CD14-positive monocyte (primary cell): ENCODE measurements around the gene MIA3. TPM values are rescaled to one million over a fixed set of nuclear protein-coding genes. Genes with fewer than 3 reads are reported as not detected.

ENCODE experiments used
- DNase-seq, 3 donors: peaks; one replicate each; pipeline ENCODE4 v3.0.0-alpha.2; 2011 to 2022
- H2AFZ ChIP-seq: 2 replicates; pipeline ENCODE4 v1.6.0; 2012; ENCODE audit warnings: mild to moderate bottlenecking, low read depth, low read length, inconsistent platforms; ENCODE audit not compliant: insufficient read depth, poor library complexity, severe bottlenecking
- H3K27ac ChIP-seq, 2 donors: 1 replicate in 1 of 2; 2 replicates in 1 of 2; pipeline ENCODE4 v1.5.1; 2012 to 2013; ENCODE audit warnings: low read length in 2 of 2, control low read depth in 1 of 2, inconsistent platforms in 1 of 2, low read depth in 1 of 2, mild to moderate bottlenecking in 1 of 2
- H3K27me3 ChIP-seq, 2 donors: one replicate each; pipeline versions ENCODE4 v1.6.0 to v1.6.1; 2011 to 2013; ENCODE audit warnings: low read length in 2 of 2; ENCODE audit not compliant: control insufficient read depth in 2 of 2, insufficient read depth in 2 of 2
- H3K36me3 ChIP-seq, 2 donors: replicated peaks in 1 of 2; 1 replicate in 1 of 2; 2 replicates in 1 of 2; pipeline versions ENCODE4 v1.5.1 to v1.6.1; 2012 to 2013; ENCODE audit warnings: low read length in 2 of 2, control low read depth in 1 of 2, inconsistent platforms in 1 of 2, mild to moderate bottlenecking in 1 of 2; ENCODE audit not compliant: insufficient read depth in 2 of 2, control insufficient read depth in 1 of 2
- H3K4me1 ChIP-seq, 2 donors: 1 replicate in 1 of 2; 2 replicates in 1 of 2; pipeline versions ENCODE4 v1.5.1 to v1.6.1; 2012 to 2013; ENCODE audit warnings: low read length in 2 of 2, control low read depth in 1 of 2, inconsistent platforms in 1 of 2, mild to moderate bottlenecking in 1 of 2, moderate library complexity in 1 of 2; ENCODE audit not compliant: insufficient read depth in 2 of 2, control insufficient read depth in 1 of 2
- H3K4me2 ChIP-seq: replicated peaks from 2 replicates; pipeline ENCODE3; 2012; ENCODE audit warnings: low read length, moderate library complexity, mild to moderate bottlenecking; ENCODE audit not compliant: poor library complexity, severe bottlenecking; ENCODE audit errors: extremely low read depth
- H3K4me3 ChIP-seq, 3 experiments: fragments of 200-600 bp in 1 of 3; sonication (generic) in 1 of 3; replicated peaks in 1 of 3; 1 replicate in 2 of 3; 2 replicates in 1 of 3; pipeline ENCODE4 v1.5.1; 2011 to 2013; ENCODE audit warnings: low read length in 3 of 3, mild to moderate bottlenecking in 3 of 3, control low read depth in 2 of 3, low read depth in 2 of 3, inconsistent platforms in 1 of 3, moderate library complexity in 1 of 3
- H3K79me2 ChIP-seq: 2 replicates; pipeline ENCODE4 v1.6.0; 2012; ENCODE audit warnings: mild to moderate bottlenecking, control low read depth, inconsistent platforms, low read length, moderate library complexity; ENCODE audit not compliant: insufficient read depth
- H3K9ac ChIP-seq: 2 replicates; pipeline ENCODE4 v1.6.0; 2017; ENCODE audit warnings: low read length, mild to moderate bottlenecking; ENCODE audit not compliant: insufficient read depth, poor library complexity, severe bottlenecking
- H3K9me3 ChIP-seq, 2 donors: replicated peaks in 1 of 2; 1 replicate in 1 of 2; 2 replicates in 1 of 2; pipeline versions ENCODE4 v1.5.1 to v1.6.1; 2012 to 2013; ENCODE audit warnings: low read length in 2 of 2, control low read depth in 1 of 2; ENCODE audit not compliant: control insufficient read depth in 1 of 2, insufficient read depth in 1 of 2
- H4K20me1 ChIP-seq: 2 replicates; pipeline ENCODE4 v1.6.0; 2012; ENCODE audit warnings: mild to moderate bottlenecking, low read length, control low read depth, moderate library complexity; ENCODE audit not compliant: insufficient read depth
- H3K27ac Mint-ChIP-seq, 7 donors: one replicate each; pipeline ENCODE4 v1.8.0; 2020; ENCODE audit warnings: mild to moderate bottlenecking in 7 of 7, mixed read lengths in 7 of 7, moderate library complexity in 6 of 7, inconsistent platforms in 2 of 7
- H3K27me3 Mint-ChIP-seq, 3 donors: one replicate each; pipeline ENCODE4 v1.8.0; 2021 to 2022; ENCODE audit warnings: low read depth in 3 of 3, mild to moderate bottlenecking in 3 of 3, mixed read lengths in 3 of 3, moderate library complexity in 3 of 3, inconsistent platforms in 1 of 3
- H3K36me3 Mint-ChIP-seq, 2 donors: one replicate each; pipeline ENCODE4 v1.8.0; 2020; ENCODE audit warnings: mixed read lengths in 2 of 2, inconsistent platforms in 1 of 2, mild to moderate bottlenecking in 1 of 2
- H3K4me1 Mint-ChIP-seq: one replicate; pipeline ENCODE4 v1.8.0; 2020; ENCODE audit warnings: mild to moderate bottlenecking, mixed read lengths
- H3K4me3 Mint-ChIP-seq, 2 donors: one replicate each; pipeline ENCODE4 v1.8.0; 2020; ENCODE audit warnings: mild to moderate bottlenecking in 2 of 2, mixed read lengths in 2 of 2, moderate library complexity in 1 of 2
- H3K9me3 Mint-ChIP-seq, 7 donors: one replicate each; pipeline ENCODE4 v1.8.0; 2020 to 2022; ENCODE audit warnings: mixed read lengths in 7 of 7, mild to moderate bottlenecking in 6 of 7, moderate library complexity in 6 of 7, inconsistent platforms in 2 of 7
- WGBS: methylation state at CpG from one replicate; pipeline ENCODE4 v1.1.5; 2013; ENCODE audit warnings: missing lambda C conversion rate; ENCODE audit not compliant: insufficient coverage; 5-methylcytosine and 5-hydroxymethylcytosine counted together
- intact Hi-C, 2 donors: fragments of 100-400 bp; cut with micrococcal nuclease; formaldehyde crosslinking; loops; one replicate each; pipeline versions ENCODE4 v1.15.0 to v1.15.1; 2023
- polyA plus RNA-seq, 3 donors: library from polyadenylated mRNA; depleted of rRNA in 1 of 3; unstranded in 2 of 3; stranded (reverse) in 1 of 3; fragments of 300-500 nt in 2 of 3; fragments of >200 nt in 1 of 3; fragmentation: Illumina TruSeq in 2 of 3; gene quantifications; 1 replicate in 2 of 3; 2 replicates in 1 of 3; pipeline ENCODE4 v1.2.3, GENCODE V29; 2012 to 2021
- TF ChIP-seq, protein P1 (sequence below): fragments of 200-600 bp; IDR thresholded peaks from one replicate; pipeline ENCODE4 v1.8.0; 2022; ENCODE audit warnings: antibody characterized with exemption, mild to moderate bottlenecking

The MIA3 gene
- polyA plus RNA-seq, 3 donors: 19.8 to 37.1 (median 36.6) TPM

DNA sequence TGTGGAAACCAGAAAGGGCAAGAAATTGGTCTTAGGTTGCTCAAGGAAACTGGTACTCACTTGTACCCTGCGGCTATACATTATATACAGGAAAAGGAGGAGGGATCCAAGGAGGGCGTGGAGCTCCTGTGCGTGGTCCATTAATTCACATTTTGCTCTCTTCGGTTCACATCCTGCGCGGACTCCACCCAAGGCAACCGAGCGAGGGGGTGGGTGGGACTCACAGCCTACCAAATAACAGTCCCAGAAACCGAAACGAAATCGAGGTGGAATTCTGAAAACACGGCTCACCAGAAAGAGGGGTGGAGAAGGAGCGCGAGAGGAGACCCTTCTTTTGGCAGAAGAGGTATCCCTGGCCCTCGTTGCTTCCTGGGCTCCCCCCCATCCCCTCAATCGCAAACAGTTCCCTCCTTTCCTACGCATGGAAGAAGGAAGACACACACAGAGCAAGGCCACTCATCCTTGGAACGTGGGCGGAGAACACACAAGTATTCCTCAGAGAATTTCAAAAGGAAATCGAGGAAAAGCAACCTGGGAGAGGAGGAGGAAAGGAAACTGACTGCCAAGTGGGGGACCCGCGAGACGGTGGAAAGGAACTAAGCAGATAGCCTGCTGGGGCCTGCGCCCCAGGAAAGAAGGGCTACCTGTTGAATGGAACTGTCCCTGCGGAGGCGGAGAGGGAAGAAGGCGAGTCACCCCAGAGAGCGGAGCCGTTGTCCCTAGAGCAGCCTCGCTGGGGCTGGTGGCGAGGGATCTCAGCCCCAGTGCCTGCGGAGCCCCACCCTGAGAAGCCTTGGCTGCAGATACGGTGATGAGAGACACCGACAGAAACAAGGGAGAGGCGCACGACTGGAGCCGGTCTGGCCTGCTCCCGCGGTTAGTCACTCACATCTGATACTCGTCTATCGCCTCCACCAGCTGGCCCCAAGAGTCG lies 93.7 kb downstream of the MIA3 start:
- H2AFZ ChIP-seq: peak overlapping the region; percentile 95
- peak overlapping the region; percentile 48 to 100 for H3K27ac ChIP-seq
- TF ChIP-seq, protein P1, sequence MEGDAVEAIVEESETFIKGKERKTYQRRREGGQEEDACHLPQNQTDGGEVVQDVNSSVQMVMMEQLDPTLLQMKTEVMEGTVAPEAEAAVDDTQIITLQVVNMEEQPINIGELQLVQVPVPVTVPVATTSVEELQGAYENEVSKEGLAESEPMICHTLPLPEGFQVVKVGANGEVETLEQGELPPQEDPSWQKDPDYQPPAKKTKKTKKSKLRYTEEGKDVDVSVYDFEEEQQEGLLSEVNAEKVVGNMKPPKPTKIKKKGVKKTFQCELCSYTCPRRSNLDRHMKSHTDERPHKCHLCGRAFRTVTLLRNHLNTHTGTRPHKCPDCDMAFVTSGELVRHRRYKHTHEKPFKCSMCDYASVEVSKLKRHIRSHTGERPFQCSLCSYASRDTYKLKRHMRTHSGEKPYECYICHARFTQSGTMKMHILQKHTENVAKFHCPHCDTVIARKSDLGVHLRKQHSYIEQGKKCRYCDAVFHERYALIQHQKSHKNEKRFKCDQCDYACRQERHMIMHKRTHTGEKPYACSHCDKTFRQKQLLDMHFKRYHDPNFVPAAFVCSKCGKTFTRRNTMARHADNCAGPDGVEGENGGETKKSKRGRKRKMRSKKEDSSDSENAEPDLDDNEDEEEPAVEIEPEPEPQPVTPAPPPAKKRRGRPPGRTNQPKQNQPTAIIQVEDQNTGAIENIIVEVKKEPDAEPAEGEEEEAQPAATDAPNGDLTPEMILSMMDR: no peak
- H4K20me1 ChIP-seq: peaks cover 23% of the 10 kb centered on the region
- peak overlapping the region; percentile 82 for H3K4me2 ChIP-seq
- H3K79me2 ChIP-seq: peaks cover 85% of the 10 kb centered on the region
- peak overlapping the region; percentile 90 for H3K9ac ChIP-seq
- H3K27me3 Mint-ChIP-seq: no peaks in the 10 kb centered on the region
- H3K4me1 Mint-ChIP-seq: peaks cover 39% of the 10 kb centered on the region
- WGBS: 0% methylated on average over 13 of the region's 42 CpGs
- H3K9me3 ChIP-seq: no peaks in the 10 kb centered on the region
- H3K36me3 Mint-ChIP-seq: peaks cover 7 to 21% of the 10 kb centered on the region in 2 donors
- no peaks in the 10 kb centered on the region for H3K27me3 ChIP-seq
- H3K9me3 Mint-ChIP-seq: peaks cover 0 to 2% (median 0%) of the 10 kb centered on the region in 7 donors
- peak overlapping the region; percentile 93 to 97 for H3K4me3 Mint-ChIP-seq
- intact Hi-C loops: loop anchor here in 1 of 2 donors (5.0 to 10.0 kb wide), 2 partner anchors 54 to 247 kb away; no protein-coding TSS in a partner anchor
- peak overlapping the region; percentile 78 to 100 (median 90) for H3K27ac Mint-ChIP-seq
- peaks cover 16 to 33% of the 10 kb centered on the region in 2 donors for H3K4me1 ChIP-seq
- peak; percentile 15 to 49 (median 20) for DNase-seq
- peaks cover 10 to 12% of the 10 kb centered on the region in 2 donors for H3K36me3 ChIP-seq
- peak overlapping the region; percentile 97 to 99 (median 98) for H3K4me3 ChIP-seq

DNA sequence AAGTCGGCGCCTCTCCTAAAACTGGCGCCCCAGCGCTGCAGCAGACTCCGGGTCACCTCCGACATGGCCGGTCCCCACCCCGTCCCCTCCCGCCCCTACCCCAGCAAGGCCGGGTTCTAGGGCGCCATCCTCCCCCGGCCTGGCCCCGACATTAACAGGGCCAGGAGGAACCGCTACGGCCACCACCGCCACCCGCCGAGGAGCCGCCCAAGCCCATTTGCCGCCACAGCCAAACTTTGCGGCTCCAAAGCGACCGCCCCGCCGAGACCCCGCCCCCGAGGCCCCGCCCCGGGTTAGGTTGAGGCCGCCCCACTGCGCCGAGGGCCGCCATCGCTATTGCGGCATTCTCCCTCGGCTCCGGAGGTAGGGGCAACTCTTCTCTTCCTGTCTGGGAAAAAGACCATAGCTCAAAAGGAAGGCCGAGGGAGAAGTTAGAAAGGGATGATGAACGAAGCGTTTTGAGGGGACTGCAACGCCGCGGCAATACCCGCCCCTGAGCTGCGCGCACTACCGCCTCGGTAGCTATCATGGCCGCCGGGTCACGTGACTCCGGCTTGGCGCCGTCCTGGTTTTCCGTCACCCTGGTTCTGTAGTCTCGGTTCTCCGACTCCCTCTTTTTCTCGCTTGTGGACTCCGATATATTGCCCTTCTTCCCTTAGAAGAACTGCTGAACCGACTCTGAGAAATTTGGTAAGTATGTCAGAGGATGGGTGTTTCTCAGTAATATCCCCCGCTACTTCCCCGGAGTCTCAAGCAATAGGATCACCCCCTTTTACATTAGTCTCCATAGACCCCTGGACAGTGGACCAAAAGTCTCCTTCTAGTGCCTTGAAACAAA lies 94.6 kb downstream of the MIA3 start, which contains the start of the genes AIDA and BROX:
AIDA (minus strand) TSS at position 239 of the 838 bp plus-strand sequence; CDS start at position 65, 174 bp downstream.
BROX (plus strand) TSS at position 312 of the 838 bp plus-strand sequence. CDS start 3,136 bp downstream, outside the sequence.
- Mint-ChIP-seq H3K4me3 (peak within 1 kb of the TSS; percentile 93 to 97), H3K36me3 (peaks cover 11 to 23% of the 10 kb centered on the region in 2 donors), H3K27me3 (no peaks in the 10 kb centered on the region), H3K9me3 (peaks cover 0 to 2% (median 0%) of the 10 kb centered on the region in 7 donors), H3K27ac (peak within 1 kb of the TSS; percentile 99 to 100 (median 100)), H3K4me1 (peaks cover 40% of the 10 kb centered on the region)
- no peaks in the 10 kb centered on the region for H3K9me3 ChIP-seq
- H3K36me3 ChIP-seq: peaks cover 15 to 20% of the 10 kb centered on the region in 2 donors
- DNase-seq: peak; percentile 80 to 84 (median 80)
- no peaks in the 10 kb centered on the region for H3K27me3 ChIP-seq
- peak within 1 kb of the TSS; percentile 98 to 100 for H3K27ac ChIP-seq
- WGBS: under 1% methylated on average over 40 of the region's 62 CpGs
- peaks cover 28% of the 10 kb centered on the region for H4K20me1 ChIP-seq
- H3K79me2 ChIP-seq: peaks cover 78% of the 10 kb centered on the region
- intact Hi-C loops: loop anchor here in 1 of 2 donors (5.0 to 10.0 kb wide), 2 partner anchors 55 to 248 kb away; no protein-coding TSS in a partner anchor
- H3K9ac ChIP-seq: peak within 1 kb of the TSS; percentile 90
- H2AFZ ChIP-seq: peak within 1 kb of the TSS; percentile 95
- TF ChIP-seq, protein P1: no peak
- H3K4me2 ChIP-seq: peak within 1 kb of the TSS; percentile 82
- H3K4me1 ChIP-seq: peaks cover 16 to 33% of the 10 kb centered on the region in 2 donors
- H3K4me3 ChIP-seq: peak within 1 kb of the TSS; percentile 97 to 99 (median 98)
